ENCODE measurements around the gene ARMH3. TPM values are rescaled to one million over a fixed set of nuclear protein-coding genes. Genes with fewer than 3 reads are reported as not detected.

Gene ARMH3
- total and polyA plus RNA-seq, 3 donors from 2014 or later: 20.2 to 23.7 (median 21.6) TPM

DNA sequence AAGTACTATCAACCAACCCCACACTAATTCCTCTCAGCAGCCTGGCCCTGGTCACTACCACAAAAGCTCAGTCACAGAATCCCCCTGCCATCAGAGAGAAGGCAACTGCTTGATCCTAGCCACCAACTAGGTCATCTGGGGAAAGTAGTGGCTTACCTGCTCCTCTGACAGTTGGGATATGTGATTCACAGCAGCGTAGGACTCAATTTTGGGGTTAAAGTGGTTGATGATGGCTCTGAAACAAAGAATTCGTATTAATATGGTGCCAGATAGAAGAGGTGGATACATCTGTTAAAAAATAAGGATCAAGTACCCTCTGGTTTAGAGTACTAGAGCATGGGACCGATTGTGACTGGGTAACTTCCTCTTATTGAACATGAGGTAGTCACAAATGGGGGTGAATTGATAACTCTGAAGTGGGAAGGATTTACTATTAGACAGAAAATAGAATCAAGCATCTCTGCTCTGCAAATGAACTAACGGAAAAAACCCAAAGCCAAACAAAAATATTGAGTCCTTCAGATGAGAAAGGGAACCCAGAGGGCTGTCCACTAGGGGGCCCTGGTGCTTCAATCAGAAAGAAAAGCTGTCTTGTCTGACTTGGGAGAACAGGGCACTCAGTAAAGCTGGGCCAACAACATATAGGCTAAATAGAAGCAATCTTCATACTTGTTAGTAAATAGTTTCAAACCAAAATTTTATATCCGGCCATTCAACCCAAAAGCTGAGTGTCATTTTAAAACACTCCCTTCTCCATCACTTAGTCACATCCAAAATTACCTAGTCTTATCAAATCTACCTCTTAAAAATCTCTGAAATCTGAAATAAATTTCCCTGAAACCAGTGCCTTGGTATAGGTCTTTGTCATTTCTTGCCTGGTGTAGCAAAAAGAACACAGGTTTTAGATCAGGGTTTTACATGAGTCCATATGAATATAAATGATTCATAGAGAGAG is 166.4 kb downstream of the ARMH3 start:
- Histone ChIP-seq H3K27ac (no peak overlapping the region), H3K9me3 (no peaks in the 10 kb centered on the region), H3K4me3 (no peak overlapping the region), H3K4me1 (no peaks in the 10 kb centered on the region), H3K36me3 (ENCODE audit: low read depth, missing control alignments) (no peaks in the 10 kb centered on the region), H3K27me3 (no peaks in the 10 kb centered on the region)
- DNase-seq: peak; percentile 88
- intact Hi-C loops (cut with DNase I; ENCODE audit: low total_unique reads): no loop called here
- TF ChIP-seq, protein P1, sequence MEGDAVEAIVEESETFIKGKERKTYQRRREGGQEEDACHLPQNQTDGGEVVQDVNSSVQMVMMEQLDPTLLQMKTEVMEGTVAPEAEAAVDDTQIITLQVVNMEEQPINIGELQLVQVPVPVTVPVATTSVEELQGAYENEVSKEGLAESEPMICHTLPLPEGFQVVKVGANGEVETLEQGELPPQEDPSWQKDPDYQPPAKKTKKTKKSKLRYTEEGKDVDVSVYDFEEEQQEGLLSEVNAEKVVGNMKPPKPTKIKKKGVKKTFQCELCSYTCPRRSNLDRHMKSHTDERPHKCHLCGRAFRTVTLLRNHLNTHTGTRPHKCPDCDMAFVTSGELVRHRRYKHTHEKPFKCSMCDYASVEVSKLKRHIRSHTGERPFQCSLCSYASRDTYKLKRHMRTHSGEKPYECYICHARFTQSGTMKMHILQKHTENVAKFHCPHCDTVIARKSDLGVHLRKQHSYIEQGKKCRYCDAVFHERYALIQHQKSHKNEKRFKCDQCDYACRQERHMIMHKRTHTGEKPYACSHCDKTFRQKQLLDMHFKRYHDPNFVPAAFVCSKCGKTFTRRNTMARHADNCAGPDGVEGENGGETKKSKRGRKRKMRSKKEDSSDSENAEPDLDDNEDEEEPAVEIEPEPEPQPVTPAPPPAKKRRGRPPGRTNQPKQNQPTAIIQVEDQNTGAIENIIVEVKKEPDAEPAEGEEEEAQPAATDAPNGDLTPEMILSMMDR (IDR thresholded peaks at IDR 0.05): peak; percentile 52 to 81 (median 76)
- no peak for TF ChIP-seq POLR2A (IDR thresholded peaks at IDR 0.05)
- 70 to 73% methylated on average over 5 of the region's 5 CpGs for WGBS, 2 donors

DNA sequence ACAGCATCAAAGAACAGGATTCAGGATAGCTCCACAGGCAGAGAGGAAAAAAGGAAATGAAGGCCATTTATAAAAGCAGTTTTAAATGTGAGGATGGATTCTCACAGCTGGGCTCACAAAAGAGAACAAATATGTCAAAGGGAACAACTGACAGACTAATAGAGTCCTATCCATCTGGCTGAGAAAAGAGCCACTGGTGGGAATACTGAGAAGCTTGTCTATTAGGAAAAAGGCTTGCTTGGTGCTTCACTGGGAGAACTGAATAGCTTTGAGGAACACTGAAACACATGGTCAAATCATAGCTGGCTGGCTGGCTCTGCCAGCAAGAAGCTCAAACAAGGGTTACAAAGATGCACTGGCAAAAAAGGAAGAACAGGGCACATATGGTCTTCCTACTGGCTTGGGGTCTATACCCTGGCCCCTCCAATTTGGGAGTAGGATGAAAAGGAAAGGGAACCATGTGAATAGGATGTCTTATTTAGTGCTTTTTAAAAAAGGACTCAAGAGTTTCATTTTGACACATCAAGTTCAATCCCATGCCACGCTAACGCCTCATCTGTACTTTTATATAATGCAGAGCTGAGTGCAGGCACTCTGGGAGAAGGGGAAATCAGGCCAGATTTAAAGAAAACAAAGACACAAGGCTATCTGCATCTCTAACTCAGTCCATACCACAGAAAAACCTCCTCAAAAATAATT is 167.6 kb downstream of the ARMH3 start:
- Histone ChIP-seq H3K4me1 (no peaks in the 10 kb centered on the region), H3K27ac (no peak overlapping the region), H3K9me3 (no peaks in the 10 kb centered on the region), H3K4me3 (no peak overlapping the region), H3K27me3 (no peaks in the 10 kb centered on the region), H3K36me3 (ENCODE audit: low read depth, missing control alignments) (no peaks in the 10 kb centered on the region)
- TF ChIP-seq, protein P1 (IDR thresholded peaks at IDR 0.05): no peak
- no peak for TF ChIP-seq POLR2A (IDR thresholded peaks at IDR 0.05)
- intact Hi-C loops (cut with DNase I; ENCODE audit: low total_unique reads): no loop called here
- WGBS, 2 donors: 73 to 86% methylated on average over 2 of the region's 2 CpGs
- DNase-seq: no peak

DNA sequence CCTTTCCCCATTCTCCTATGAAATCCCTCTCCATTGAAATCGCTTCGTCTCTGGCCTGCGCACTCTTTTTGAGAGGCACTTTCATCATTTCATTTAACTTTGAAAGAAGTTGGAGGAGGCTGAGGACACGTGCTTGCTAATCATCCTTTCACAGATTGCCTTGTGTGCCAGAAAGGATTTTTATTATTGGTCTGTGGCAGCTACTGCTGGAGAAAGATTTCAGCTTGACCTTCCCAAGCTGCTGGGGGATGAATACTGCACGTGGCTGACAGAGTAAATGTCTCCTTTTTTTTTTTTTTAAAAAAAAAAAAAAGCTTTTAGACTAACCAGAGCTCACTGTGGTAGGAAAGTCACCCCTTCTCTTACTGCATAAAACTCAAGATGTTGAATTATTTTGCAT is 168.2 kb downstream of the ARMH3 start:
- Histone ChIP-seq H3K4me3 (no peak overlapping the region), H3K27me3 (no peaks in the 10 kb centered on the region), H3K27ac (no peak overlapping the region), H3K9me3 (no peaks in the 10 kb centered on the region), H3K36me3 (ENCODE audit: low read depth, missing control alignments) (no peaks in the 10 kb centered on the region), H3K4me1 (no peaks in the 10 kb centered on the region)
- no peak for DNase-seq
- 74 to 75% methylated on average over 5 of the region's 5 CpGs for WGBS, 2 donors
- no peak for TF ChIP-seq POLR2A (IDR thresholded peaks at IDR 0.05)
- TF ChIP-seq, protein P1 (IDR thresholded peaks at IDR 0.05): no peak
- intact Hi-C loops (cut with DNase I; ENCODE audit: low total_unique reads): no loop called here

DNA sequence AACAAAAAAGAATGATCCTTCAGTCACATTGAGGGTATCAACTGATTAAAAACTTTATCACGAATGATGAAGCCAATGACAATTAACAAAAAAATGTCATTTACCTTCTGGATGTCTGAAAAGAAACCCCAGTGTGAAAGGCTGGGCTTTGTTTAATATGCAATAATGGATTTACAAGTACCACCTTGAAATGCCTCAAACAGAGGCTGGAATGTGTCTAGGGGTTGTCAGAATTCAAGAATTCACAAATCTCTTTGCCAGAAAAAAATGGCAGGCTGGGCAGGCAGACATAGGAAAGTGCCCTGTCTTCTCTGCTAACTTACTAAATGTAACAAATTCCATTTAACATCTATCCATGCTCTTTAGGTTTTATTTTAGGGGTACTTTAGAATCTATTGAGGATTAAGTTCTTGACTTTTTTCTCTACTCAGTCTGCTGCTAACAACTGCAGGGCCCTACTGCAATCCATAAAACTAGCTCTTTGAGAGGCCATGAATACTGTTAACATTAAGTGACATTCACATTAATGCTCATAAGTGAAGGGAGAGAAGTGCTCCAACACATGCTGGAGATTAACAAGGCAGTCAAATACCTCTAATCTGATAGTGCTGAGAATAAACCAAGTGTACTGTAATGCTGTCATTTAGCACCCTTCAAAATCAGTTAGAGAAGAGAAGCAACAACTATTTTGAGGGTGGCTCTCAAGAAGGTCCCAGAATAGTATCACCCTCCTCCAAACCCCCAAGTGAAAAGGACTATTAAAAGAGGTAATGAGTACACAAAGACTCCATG is 169.3 kb downstream of the ARMH3 start:
- DNase-seq: no peak
- no peaks in the 10 kb centered on the region for H3K27me3 ChIP-seq
- no peak overlapping the region for H3K27ac ChIP-seq
- no peaks in the 10 kb centered on the region for H3K4me1 ChIP-seq
- no peaks in the 10 kb centered on the region for H3K36me3 ChIP-seq (ENCODE audit: low read depth, missing control alignments)
- TF ChIP-seq POLR2A (IDR thresholded peaks at IDR 0.05): no peak
- TF ChIP-seq, protein P1 (IDR thresholded peaks at IDR 0.05): no peak
- 100% methylated on average over 1 of the region's 1 CpG for WGBS, 2 donors
- no peaks in the 10 kb centered on the region for H3K9me3 ChIP-seq
- intact Hi-C loops (cut with DNase I; ENCODE audit: low total_unique reads): no loop called here
- no peak overlapping the region for H3K4me3 ChIP-seq

All from testis (tissue), 3 donors.